ENCODE measurements around the gene ADAP1. TPM values are rescaled to one million over a fixed set of nuclear protein-coding genes. Genes with fewer than 3 reads are reported as not detected.

The ADAP1 gene
- total RNA-seq, 1 experiment from 2014 or later, result 6.2 TPM

DNA sequence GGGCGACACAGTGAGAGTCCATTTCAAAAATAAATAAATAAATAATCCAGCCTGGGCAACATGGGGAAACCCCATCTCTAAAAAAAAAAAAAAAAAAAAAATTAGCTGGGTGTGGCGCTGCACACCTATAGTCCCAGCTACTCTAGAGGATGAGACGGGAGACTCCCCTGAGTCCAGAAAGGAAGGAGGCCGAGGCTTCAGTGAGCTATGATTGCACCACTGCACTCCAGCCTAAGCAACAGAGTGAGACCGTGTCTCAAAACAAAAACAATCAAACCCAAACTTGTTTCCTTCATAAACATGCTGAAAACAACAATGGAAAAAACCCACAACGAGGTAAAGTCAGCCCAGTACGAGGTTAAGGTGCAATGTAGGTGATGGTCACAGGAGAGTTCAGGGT lies 19.7 kb upstream of the ADAP1 start:
- H3K79me1 ChIP-seq (ENCODE audit: insufficient read depth, low read depth, low read length, poor library complexity, severe bottlenecking), result no peaks in the 10 kb centered on the region
- no peak overlapping the region for H2BK15ac ChIP-seq (ENCODE audit: low read depth, low read length)
- no peak overlapping the region for H3T11ph ChIP-seq (ENCODE audit: low read length)
- peak overlapping the region; percentile 68 for H3K4me2 ChIP-seq (ENCODE audit: insufficient read depth, insufficient read length, low read length)
- Mint-ChIP-seq H3K4me3 (peak overlapping the region; percentile 90 to 94), H3K27me3 (ENCODE audit: low read depth) (no peaks in the 10 kb centered on the region; the same call in 1 of the 2 replicates), H3K27ac (peak overlapping the region in 1 of 3 experiments; percentile 55; a peak in 1 of 7 replicates), H3K9me3 (no peaks in the 10 kb centered on the region), H3K4me1 (peaks cover 4 to 14% of the 10 kb centered on the region in 2 experiments; a peak in 3 of 4 replicates), H3K36me3 (ENCODE audit: insufficient read depth in 1 of 3, low read depth in 3 of 3) (peaks cover 5 to 33% (median 24%) of the 10 kb centered on the region in 3 experiments; a peak in 6 of 7 replicates)
- no peak overlapping the region for H3K56ac ChIP-seq (ENCODE audit: insufficient read length, low read depth, low read length)
- DNase-seq, result no peak
- no peak overlapping the region for H2BK12ac ChIP-seq (ENCODE audit: insufficient read length, low read depth, low read length)
- H2BK120ac ChIP-seq (ENCODE audit: low read depth, low read length, poor library complexity, severe bottlenecking), result no peak overlapping the region
- H3K9me3 ChIP-seq (ENCODE audit: control insufficient read depth, low read depth, low read length), result no peaks in the 10 kb centered on the region
- no CpG with 5 or more reads among the region's 7 CpGs for WGBS (ENCODE audit: extremely low coverage, insufficient read length, low lambda C conversion rate)
- H3K9ac ChIP-seq (ENCODE audit: extremely low read depth, insufficient read length, low read length), result no peak overlapping the region
- H3K23me2 ChIP-seq (ENCODE audit: insufficient read length, low read depth, low read length, poor library complexity, severe bottlenecking), result peaks cover 3% of the 10 kb centered on the region
- no peak overlapping the region for H3K18ac ChIP-seq (ENCODE audit: insufficient read length, low read depth, low read length)
- H4K20me1 ChIP-seq (ENCODE audit: control insufficient read depth, insufficient read depth, insufficient read length), result no peaks in the 10 kb centered on the region
- H2BK20ac ChIP-seq (ENCODE audit: low read depth, low read length, poor library complexity, severe bottlenecking), result no peak overlapping the region
- H3K23ac ChIP-seq (ENCODE audit: insufficient read length, low read depth, low read length), result no peak overlapping the region
- H3K27ac ChIP-seq (ENCODE audit: insufficient read length, low read depth, low read length), result no peak overlapping the region
- H3K27me3 ChIP-seq (ENCODE audit: insufficient read depth, low read length), result no peaks in the 10 kb centered on the region
- H3K14ac ChIP-seq (ENCODE audit: insufficient read depth, low read length), result no peak overlapping the region
- H4K5ac ChIP-seq (ENCODE audit: insufficient read length, low read depth, low read length), result no peak overlapping the region
- H2BK5ac ChIP-seq (ENCODE audit: insufficient read length, low read length), result no peak overlapping the region
- no peak overlapping the region for H4K8ac ChIP-seq (replicated peaks; ENCODE audit: insufficient read length, low read depth, low read length)
- H3K79me2 ChIP-seq (ENCODE audit: insufficient read depth, low read length), result peaks cover 2% of the 10 kb centered on the region; the same call in 1 of the 2 replicates
- H2AK5ac ChIP-seq (ENCODE audit: insufficient read length, low read length), result no peak overlapping the region
- H3K4me1 ChIP-seq (ENCODE audit: insufficient read depth, low read length), result no peaks in the 10 kb centered on the region
- no peak overlapping the region for H4K91ac ChIP-seq (ENCODE audit: insufficient read length, low read depth, low read length)
- TF ChIP-seq, protein P1, sequence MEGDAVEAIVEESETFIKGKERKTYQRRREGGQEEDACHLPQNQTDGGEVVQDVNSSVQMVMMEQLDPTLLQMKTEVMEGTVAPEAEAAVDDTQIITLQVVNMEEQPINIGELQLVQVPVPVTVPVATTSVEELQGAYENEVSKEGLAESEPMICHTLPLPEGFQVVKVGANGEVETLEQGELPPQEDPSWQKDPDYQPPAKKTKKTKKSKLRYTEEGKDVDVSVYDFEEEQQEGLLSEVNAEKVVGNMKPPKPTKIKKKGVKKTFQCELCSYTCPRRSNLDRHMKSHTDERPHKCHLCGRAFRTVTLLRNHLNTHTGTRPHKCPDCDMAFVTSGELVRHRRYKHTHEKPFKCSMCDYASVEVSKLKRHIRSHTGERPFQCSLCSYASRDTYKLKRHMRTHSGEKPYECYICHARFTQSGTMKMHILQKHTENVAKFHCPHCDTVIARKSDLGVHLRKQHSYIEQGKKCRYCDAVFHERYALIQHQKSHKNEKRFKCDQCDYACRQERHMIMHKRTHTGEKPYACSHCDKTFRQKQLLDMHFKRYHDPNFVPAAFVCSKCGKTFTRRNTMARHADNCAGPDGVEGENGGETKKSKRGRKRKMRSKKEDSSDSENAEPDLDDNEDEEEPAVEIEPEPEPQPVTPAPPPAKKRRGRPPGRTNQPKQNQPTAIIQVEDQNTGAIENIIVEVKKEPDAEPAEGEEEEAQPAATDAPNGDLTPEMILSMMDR (conservative IDR thresholded peaks at IDR 0.05), result no peak
- H2AFZ ChIP-seq (ENCODE audit: low read length), result no peak overlapping the region
- H3K4ac ChIP-seq (ENCODE audit: low read depth, low read length), result no peak overlapping the region

Data from H9 (cell line).